Parathyroid adenoma (tissue), 2 donors: ENCODE data around the gene RPS6KA1.
"Not testable (repeated sequence)": the region's sequence is repeated elsewhere in the genome, so short reads cannot be mapped to it uniquely, and the experiment has no call there.

Source experiments
- H2AFZ ChIP-seq: fragments of 300-600 bp; sonication (generic); one replicate; pipeline ENCODE4 v1.7.0; 2017; ENCODE audit warnings: antibody characterized with exemption, mild to moderate bottlenecking
- H3K27ac ChIP-seq: fragments of 300-600 bp; sonication (generic); one replicate; pipeline ENCODE4 v1.7.0; 2017
- H3K27me3 ChIP-seq: fragments of 300-600 bp; sonication (generic); one replicate; pipeline ENCODE4 v1.7.0; 2017; ENCODE audit warnings: low read length; ENCODE audit not compliant: control insufficient read depth, insufficient read depth
- H3K36me3 ChIP-seq: fragments of 300-600 bp; sonication (generic); one replicate; pipeline ENCODE4 v1.7.0; 2017; ENCODE audit warnings: low read length; ENCODE audit not compliant: control insufficient read depth, insufficient read depth
- H3K4me1 ChIP-seq: fragments of 300-600 bp; sonication (generic); one replicate; pipeline ENCODE4 v1.7.0; 2017; ENCODE audit warnings: control low read depth
- H3K4me2 ChIP-seq: fragments of 300-600 bp; sonication (generic); one replicate; pipeline ENCODE4 v1.7.0; 2017; ENCODE audit warnings: low read length
- H3K4me3 ChIP-seq: fragments of 300-600 bp; sonication (generic); one replicate; pipeline ENCODE4 v1.7.0; 2017; ENCODE audit warnings: low read depth, low read length
- H3K79me2 ChIP-seq: fragments of 300-600 bp; sonication (generic); one replicate; pipeline ENCODE4 v1.7.0; 2017; ENCODE audit warnings: control low read depth
- H3K9ac ChIP-seq: fragments of 300-600 bp; sonication (generic); one replicate; pipeline ENCODE4 v1.7.0; 2017; ENCODE audit warnings: mild to moderate bottlenecking
- H3K9me3 ChIP-seq: fragments of 300-600 bp; sonication (generic); one replicate; pipeline ENCODE4 v1.7.0; 2017; ENCODE audit warnings: low read length; ENCODE audit not compliant: control insufficient read depth
- TF ChIP-seq, protein P1 (sequence below): fragments of 300-600 bp; sonication (generic); IDR thresholded peaks from one replicate; pipeline ENCODE4 v1.7.0; 2017; ENCODE audit warnings: antibody characterized with exemption, mild to moderate bottlenecking
- donor health status: primary hyperparathyroidism.

Gene RPS6KA1

DNA sequence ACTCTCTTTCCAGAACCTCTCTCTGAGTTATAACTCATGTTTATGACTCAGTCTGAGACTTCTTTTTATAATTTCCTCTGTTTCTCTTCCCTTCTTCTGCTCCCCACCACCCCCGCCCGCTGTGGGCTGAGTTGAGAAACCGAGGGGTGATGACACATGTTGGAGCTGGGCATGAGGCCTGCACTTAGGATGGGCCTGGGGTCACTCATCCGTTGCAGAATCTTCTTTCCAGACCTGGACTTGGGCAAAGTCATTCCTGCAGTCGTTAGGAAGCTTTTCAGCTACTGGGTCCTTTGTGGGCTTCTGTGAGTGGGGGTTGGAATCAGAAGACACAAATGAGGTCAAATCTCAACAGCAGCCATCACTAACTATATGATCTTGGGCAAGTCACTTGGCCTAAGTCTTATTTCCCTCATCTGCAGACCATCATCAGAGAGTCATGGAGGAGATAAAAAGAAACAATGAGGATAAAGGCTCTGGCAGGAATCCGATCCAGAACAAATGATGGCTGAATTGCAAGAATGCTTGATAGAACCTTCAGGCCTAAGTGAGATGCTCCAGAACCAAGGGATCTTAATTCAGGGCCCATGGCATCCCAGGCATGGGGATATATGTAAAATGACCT is 53.4 kb downstream of the RPS6KA1 start:
- H3K9ac ChIP-seq, result no peak overlapping the region
- H3K27ac ChIP-seq, result no peak overlapping the region

DNA sequence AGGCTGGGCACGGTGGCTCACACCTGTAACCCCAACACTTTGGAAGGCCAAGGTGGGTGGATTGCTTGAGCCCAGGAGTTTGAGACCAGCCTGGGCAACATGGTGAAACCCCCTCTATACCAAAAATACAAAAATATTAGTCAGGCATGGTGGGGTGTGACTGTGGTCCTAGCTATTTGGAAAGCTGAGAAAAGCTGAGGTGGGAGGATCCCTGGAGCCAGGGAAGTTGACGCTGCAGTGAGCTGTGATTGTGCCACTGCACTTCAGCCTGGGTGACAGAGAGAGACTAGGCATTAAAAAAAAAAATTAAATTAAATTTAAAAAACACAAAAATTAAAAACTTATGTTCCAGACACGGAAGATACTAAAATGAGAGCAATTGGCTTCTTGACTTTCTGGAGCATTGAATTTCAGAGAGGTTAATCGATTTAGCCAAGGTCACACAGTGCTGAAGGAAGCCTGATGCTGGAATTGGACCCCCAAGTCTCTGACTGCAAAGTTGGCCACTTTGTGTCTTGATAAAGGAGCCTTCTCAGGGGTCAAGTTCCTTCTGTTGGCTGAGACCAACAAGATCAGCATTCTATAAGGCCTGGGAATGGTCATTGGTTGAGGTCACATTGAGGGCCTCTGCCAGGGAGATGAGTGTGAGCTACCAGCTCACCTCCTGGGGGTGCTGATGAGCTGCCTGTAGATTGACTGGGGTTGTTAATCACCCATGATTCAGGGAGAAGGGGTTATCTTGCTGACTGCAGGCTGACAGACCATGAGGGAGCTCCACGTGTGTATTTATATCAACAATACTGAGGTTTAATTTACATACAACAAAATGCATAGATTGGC is 54.3 kb downstream of the RPS6KA1 start:
- no peaks in the 10 kb centered on the region for H3K4me1 ChIP-seq
- H3K27me3 ChIP-seq, result no peaks in the 10 kb centered on the region
- no peak overlapping the region for H3K4me2 ChIP-seq
- no peak overlapping the region for H3K9ac ChIP-seq
- H3K79me2 ChIP-seq, result no peaks in the 10 kb centered on the region
- no peak overlapping the region for H3K27ac ChIP-seq
- H2AFZ ChIP-seq, result no peak overlapping the region
- no peaks in the 10 kb centered on the region for H3K9me3 ChIP-seq
- TF ChIP-seq, protein P1, sequence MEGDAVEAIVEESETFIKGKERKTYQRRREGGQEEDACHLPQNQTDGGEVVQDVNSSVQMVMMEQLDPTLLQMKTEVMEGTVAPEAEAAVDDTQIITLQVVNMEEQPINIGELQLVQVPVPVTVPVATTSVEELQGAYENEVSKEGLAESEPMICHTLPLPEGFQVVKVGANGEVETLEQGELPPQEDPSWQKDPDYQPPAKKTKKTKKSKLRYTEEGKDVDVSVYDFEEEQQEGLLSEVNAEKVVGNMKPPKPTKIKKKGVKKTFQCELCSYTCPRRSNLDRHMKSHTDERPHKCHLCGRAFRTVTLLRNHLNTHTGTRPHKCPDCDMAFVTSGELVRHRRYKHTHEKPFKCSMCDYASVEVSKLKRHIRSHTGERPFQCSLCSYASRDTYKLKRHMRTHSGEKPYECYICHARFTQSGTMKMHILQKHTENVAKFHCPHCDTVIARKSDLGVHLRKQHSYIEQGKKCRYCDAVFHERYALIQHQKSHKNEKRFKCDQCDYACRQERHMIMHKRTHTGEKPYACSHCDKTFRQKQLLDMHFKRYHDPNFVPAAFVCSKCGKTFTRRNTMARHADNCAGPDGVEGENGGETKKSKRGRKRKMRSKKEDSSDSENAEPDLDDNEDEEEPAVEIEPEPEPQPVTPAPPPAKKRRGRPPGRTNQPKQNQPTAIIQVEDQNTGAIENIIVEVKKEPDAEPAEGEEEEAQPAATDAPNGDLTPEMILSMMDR, result no peak
- H3K4me3 ChIP-seq, result no peak overlapping the region
- H3K36me3 ChIP-seq, result no peaks in the 10 kb centered on the region

More for the DNA sequence above, 53.4 kb downstream of the RPS6KA1 start:
- H3K9me3 ChIP-seq, result no peaks in the 10 kb centered on the region
- TF ChIP-seq, protein P1, result no peak
- no peaks in the 10 kb centered on the region for H3K27me3 ChIP-seq
- no peaks in the 10 kb centered on the region for H3K36me3 ChIP-seq
- H3K4me3 ChIP-seq, result no peak overlapping the region
- H3K79me2 ChIP-seq, result no peaks in the 10 kb centered on the region
- H3K4me2 ChIP-seq, result no peak overlapping the region
- no peaks in the 10 kb centered on the region for H3K4me1 ChIP-seq
- H2AFZ ChIP-seq, result no peak overlapping the region

DNA sequence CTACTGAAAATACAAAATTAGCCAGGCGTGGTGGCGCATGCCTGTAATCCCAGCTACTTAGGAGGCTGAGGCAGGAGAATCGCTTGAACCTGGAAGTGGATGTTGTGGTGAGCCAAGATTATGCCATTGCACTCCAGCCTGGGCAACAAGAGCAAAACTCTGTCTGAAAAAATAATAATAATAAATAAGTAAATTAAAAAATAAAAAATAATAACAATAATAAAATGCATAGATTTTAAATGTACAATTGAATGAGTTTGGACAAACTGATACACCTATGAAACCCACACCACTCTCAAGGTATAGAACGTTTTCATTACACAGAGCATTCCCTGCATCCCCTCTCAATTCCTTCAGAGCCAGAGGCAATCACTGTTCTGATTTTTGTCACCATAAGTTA is 55.0 kb downstream of the RPS6KA1 start:
- H3K36me3 ChIP-seq, H3K27me3 ChIP-seq, H3K9ac ChIP-seq, H3K79me2 ChIP-seq, H3K4me3 ChIP-seq, H3K27ac ChIP-seq, H3K4me2 ChIP-seq, H3K4me1 ChIP-seq, H3K9me3 ChIP-seq, H2AFZ ChIP-seq: not testable (repeated sequence)

DNA sequence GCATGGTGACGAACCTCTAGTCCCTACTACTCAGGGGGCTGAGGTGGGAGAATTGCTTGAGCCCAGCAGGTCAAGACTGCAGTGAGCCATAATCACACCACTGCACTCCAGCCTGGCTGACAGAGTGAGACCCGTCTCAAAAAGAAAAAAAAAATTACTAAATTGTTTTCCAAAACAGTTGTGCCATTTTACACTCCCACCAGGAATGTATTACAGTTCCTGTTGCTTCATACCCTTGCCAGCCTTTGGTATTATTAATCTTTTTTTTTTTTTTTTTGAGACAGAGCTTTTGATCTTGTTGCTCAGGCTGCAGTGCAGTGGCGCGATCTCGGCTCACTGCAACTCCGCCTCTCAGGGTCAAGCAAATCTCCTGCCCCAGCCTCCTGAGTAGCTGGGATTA is 55.9 kb downstream of the RPS6KA1 start:
- Histone ChIP-seq H3K9me3 (no peaks in the 10 kb centered on the region), H3K4me1 (no peaks in the 10 kb centered on the region), H3K4me2 (no peak overlapping the region), H2AFZ (no peak overlapping the region), H3K9ac (no peak overlapping the region), H3K27me3 (no peaks in the 10 kb centered on the region), H3K79me2 (no peaks in the 10 kb centered on the region), H3K27ac (no peak overlapping the region), H3K36me3 (no peaks in the 10 kb centered on the region), H3K4me3 (no peak overlapping the region)
- TF ChIP-seq, protein P1, result no peak

DNA sequence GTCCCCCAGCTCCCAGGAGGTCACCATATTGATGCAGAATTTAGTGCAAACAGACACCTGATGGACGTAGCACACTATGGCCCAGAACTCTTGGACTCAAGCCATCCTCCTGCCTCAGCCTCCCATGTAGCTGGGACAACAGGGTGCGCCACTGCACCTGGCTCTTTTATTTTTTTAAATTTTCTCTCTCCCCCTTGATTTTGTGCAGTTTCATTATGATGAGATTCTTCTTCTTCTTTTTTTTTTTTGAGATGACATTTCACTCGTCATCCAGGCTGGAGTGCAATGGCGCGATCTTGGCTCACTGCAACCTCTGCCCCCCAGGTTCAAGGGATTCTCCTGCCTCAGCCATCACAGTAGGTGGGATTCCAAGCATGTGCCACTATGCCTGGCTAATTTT is 63.8 kb downstream of the RPS6KA1 start:
- no peaks in the 10 kb centered on the region for H3K36me3 ChIP-seq
- no peak overlapping the region for H2AFZ ChIP-seq
- no peaks in the 10 kb centered on the region for H3K27me3 ChIP-seq
- H3K4me2 ChIP-seq, result no peak overlapping the region
- H3K79me2 ChIP-seq, result no peaks in the 10 kb centered on the region
- TF ChIP-seq, protein P1, result no peak
- H3K27ac ChIP-seq, result no peak overlapping the region
- no peak overlapping the region for H3K4me3 ChIP-seq
- no peak overlapping the region for H3K9ac ChIP-seq
- no peaks in the 10 kb centered on the region for H3K9me3 ChIP-seq
- no peaks in the 10 kb centered on the region for H3K4me1 ChIP-seq

DNA sequence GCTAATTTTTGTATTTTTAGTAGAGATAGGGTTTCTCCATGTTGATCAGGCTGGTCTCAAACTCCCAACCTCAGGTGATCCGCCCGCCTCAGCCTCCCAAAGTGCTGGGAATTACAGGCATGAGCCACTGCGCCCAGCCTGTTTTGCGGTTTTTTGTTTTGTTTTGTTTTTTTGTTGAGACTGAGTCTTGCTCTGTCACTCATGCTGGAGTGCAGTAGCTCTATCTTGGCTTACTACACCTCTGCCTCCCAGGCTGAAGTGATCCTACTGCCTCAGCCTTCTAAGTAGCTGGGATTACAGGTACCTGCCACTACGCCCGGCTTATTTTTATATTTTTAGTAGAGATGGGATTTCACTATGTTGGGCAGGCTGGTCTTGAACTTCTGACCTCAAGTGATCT is 65.0 kb downstream of the RPS6KA1 start:
- not testable (repeated sequence) for H3K27me3 ChIP-seq, H3K79me2 ChIP-seq, H3K27ac ChIP-seq, H3K4me1 ChIP-seq, H3K4me3 ChIP-seq, H3K36me3 ChIP-seq, H3K9me3 ChIP-seq, H2AFZ ChIP-seq, H3K4me2 ChIP-seq, H3K9ac ChIP-seq
